Natural killer cell (primary cell): ENCODE measurements around the gene SIGLEC9. TPM values are rescaled to one million over a fixed set of nuclear protein-coding genes. Genes with fewer than 3 reads are reported as not detected.

Experiments
- ATAC-seq, 3 donors: fragments of 150-1000 bp in 2 of 3; fragments of 200-7000 bp in 1 of 3; cut with Tn5 transposase; 1 replicate in 1 of 3; 2 replicates in 2 of 3; pipeline ENCODE4 v1.10.0; 2021; ENCODE audit warnings: mild to moderate bottlenecking in 2 of 3, moderate library complexity in 2 of 3
- DNase-seq, 2 donors: peaks; one replicate each; pipeline versions ENCODE4 v3.0.0 to v3.0.0-alpha.2; 2013 to 2021; ENCODE audit warnings: mixed read lengths in 1 of 2
- H3K27ac ChIP-seq: one replicate; pipeline ENCODE4 v1.5.1; 2013; ENCODE audit warnings: mild to moderate bottlenecking, low read length
- H3K27me3 ChIP-seq: one replicate; pipeline ENCODE4 v1.6.1; 2013; ENCODE audit warnings: low read length; ENCODE audit not compliant: control insufficient read depth, insufficient read depth
- H3K36me3 ChIP-seq: one replicate; pipeline ENCODE4 v1.6.1; 2013; ENCODE audit warnings: low read length; ENCODE audit not compliant: control insufficient read depth, insufficient read depth
- H3K4me1 ChIP-seq: one replicate; pipeline ENCODE4 v1.6.1; 2013; ENCODE audit warnings: low read length; ENCODE audit not compliant: control insufficient read depth, insufficient read depth
- H3K4me3 ChIP-seq: one replicate; pipeline ENCODE4 v1.5.1; 2013; ENCODE audit warnings: low read length
- H3K9me3 ChIP-seq: one replicate; pipeline ENCODE4 v1.6.1; 2013; ENCODE audit warnings: low read length; ENCODE audit not compliant: control insufficient read depth, insufficient read depth
- H3K27ac Mint-ChIP-seq, 2 donors: one replicate each; pipeline ENCODE4 v1.8.0; 2022; ENCODE audit warnings: mild to moderate bottlenecking in 2 of 2, mixed read lengths in 2 of 2, moderate library complexity in 1 of 2
- H3K27me3 Mint-ChIP-seq, 2 donors: one replicate each; pipeline ENCODE4 v1.8.0; 2022; ENCODE audit warnings: low read depth in 2 of 2, mixed read lengths in 2 of 2
- H3K36me3 Mint-ChIP-seq: one replicate; pipeline ENCODE4 v1.8.0; 2022; ENCODE audit warnings: mixed read lengths
- H3K4me1 Mint-ChIP-seq, 2 donors: one replicate each; pipeline ENCODE4 v1.8.0; 2022; ENCODE audit warnings: mixed read lengths in 2 of 2
- H3K4me3 Mint-ChIP-seq: one replicate; pipeline ENCODE4 v1.8.0; 2022; ENCODE audit warnings: mild to moderate bottlenecking, moderate library complexity, mixed read lengths
- H3K9me3 Mint-ChIP-seq, 2 donors: one replicate each; pipeline ENCODE4 v1.8.0; 2022; ENCODE audit warnings: mixed read lengths in 2 of 2
- CTCF ChIP-seq: fragments of 200-600 bp; IDR thresholded peaks from one replicate; pipeline ENCODE4 v1.8.0; 2022; ENCODE audit warnings: antibody characterized with exemption
- WGBS: methylation state at CpG from one replicate; pipeline ENCODE4 v1.1.7; 2013; ENCODE audit warnings: missing lambda C conversion rate; ENCODE audit not compliant: insufficient coverage; 5-methylcytosine and 5-hydroxymethylcytosine counted together
- intact Hi-C: fragments of 100-400 bp; cut with micrococcal nuclease; formaldehyde crosslinking; loops from one replicate; pipeline ENCODE4 v1.14.2; 2022
- total RNA-seq, 4 donors: library from RNA; stranded (reverse); fragments of 120-200 nt in 1 of 4; gene quantifications; one replicate each; pipeline versions ENCODE4 v1.2.3 to v1.2.4, GENCODE V29; 2013 to 2022

SIGLEC9 gene
- total RNA-seq, 3 donors from 2014 or later (not counting 1 experiment from before 2014, with no cell fraction given), result 13.0 to 15.3 (median 13.8) TPM

GRCh38 chr19:51136851-51137551 is 12.3 kb downstream of the SIGLEC9 start:
- Histone ChIP-seq H3K4me3 (no peak overlapping the region), H3K27ac (peak overlapping the region; percentile 78), H3K4me1 (peaks cover 82% of the 10 kb centered on the region), H3K9me3 (no peaks in the 10 kb centered on the region), H3K27me3 (no peaks in the 10 kb centered on the region), H3K36me3 (no peaks in the 10 kb centered on the region)
- WGBS, result 41% methylated on average over 10 of the region's 12 CpGs
- Mint-ChIP-seq H3K36me3 (no peaks in the 10 kb centered on the region), H3K4me3 (peak overlapping the region; percentile 80), H3K4me1 (peaks cover 81 to 91% of the 10 kb centered on the region in 2 donors), H3K9me3 (no peaks in the 10 kb centered on the region), H3K27me3 (no peaks in the 10 kb centered on the region), H3K27ac (peak overlapping the region; percentile 90 to 96)
- intact Hi-C loops, result no loop called here
- DNase-seq, result no peak
- no peak for ATAC-seq
- no peak for TF ChIP-seq CTCF

GRCh38 chr19:51137792-51138425 is 13.2 kb downstream of the SIGLEC9 start:
- no peaks in the 10 kb centered on the region for H3K9me3 Mint-ChIP-seq
- ATAC-seq, result peak in 2 of 3 donors; percentile 20 to 32
- H3K27me3 Mint-ChIP-seq, result no peaks in the 10 kb centered on the region
- Histone ChIP-seq H3K27ac (peak overlapping the region; percentile 78), H3K36me3 (no peaks in the 10 kb centered on the region), H3K4me3 (no peak overlapping the region), H3K9me3 (no peaks in the 10 kb centered on the region), H3K4me1 (peaks cover 84% of the 10 kb centered on the region), H3K27me3 (no peaks in the 10 kb centered on the region)
- intact Hi-C loops, result no loop called here
- peak overlapping the region; percentile 90 to 96 for H3K27ac Mint-ChIP-seq
- no peaks in the 10 kb centered on the region for H3K36me3 Mint-ChIP-seq
- no peak for TF ChIP-seq CTCF
- peak overlapping the region; percentile 80 for H3K4me3 Mint-ChIP-seq
- peaks cover 79 to 87% of the 10 kb centered on the region in 2 donors for H3K4me1 Mint-ChIP-seq
- no peak for DNase-seq
- WGBS, result 43% methylated on average over 9 of the region's 9 CpGs

GRCh38 chr19:51138549-51138979 is 13.9 kb downstream of the SIGLEC9 start:
- Histone ChIP-seq H3K4me1 (peaks cover 85% of the 10 kb centered on the region), H3K9me3 (no peaks in the 10 kb centered on the region), H3K27ac (peak overlapping the region; percentile 78), H3K4me3 (no peak overlapping the region), H3K27me3 (no peaks in the 10 kb centered on the region), H3K36me3 (no peaks in the 10 kb centered on the region)
- peaks cover 78 to 91% of the 10 kb centered on the region in 2 donors for H3K4me1 Mint-ChIP-seq
- ATAC-seq, result peak in 1 of 3 donors; percentile 56
- DNase-seq, result no peak
- no peaks in the 10 kb centered on the region for H3K36me3 Mint-ChIP-seq
- peak overlapping the region; percentile 90 to 96 for H3K27ac Mint-ChIP-seq
- H3K9me3 Mint-ChIP-seq, result no peaks in the 10 kb centered on the region
- TF ChIP-seq CTCF, result no peak
- WGBS, result 49% methylated on average over 6 of the region's 6 CpGs
- no peaks in the 10 kb centered on the region for H3K27me3 Mint-ChIP-seq
- no peak overlapping the region for H3K4me3 Mint-ChIP-seq
- intact Hi-C loops, result no loop called here
